Measurements from ENCODE around the gene TMEM161B.
"Not testable (repeated sequence)": the region's sequence is repeated elsewhere in the genome, so short reads cannot be mapped to it uniquely, and the experiment has no call there.

TMEM161B gene

GRCh38 chr5:88268385-88269184 lies at the start of gene TMEM161B:
Gene TMEM161B, minus strand, starts transcription at chr5:88268845. Its CDS starts 122 bp downstream, at chr5:88268723.
- peak; percentile 45 to 87 for DNase-seq

- no peak for DNase-seq
Observed at GRCh38 chr5:88304356-88304755, 35.7 kb upstream of the TMEM161B start.

- DNase-seq = no peak
Observed at GRCh38 chr5:88298425-88298824, 29.8 kb upstream of the TMEM161B start.

GRCh38 chr5:88290801-88291200 lies 22.2 kb upstream of the TMEM161B start:
- no peak for DNase-seq

- no peak for DNase-seq
Observed at GRCh38 chr5:88288528-88289197, 20.0 kb upstream of the TMEM161B start.

GRCh38 chr5:88287846-88288527 lies 19.3 kb upstream of the TMEM161B start:
- no peak for DNase-seq

GRCh38 chr5:88287302-88287701 lies 18.7 kb upstream of the TMEM161B start:
- no peak for DNase-seq

- no peak for DNase-seq
Observed at GRCh38 chr5:88283690-88284089, 15.0 kb upstream of the TMEM161B start.

GRCh38 chr5:88281322-88281721 lies 12.7 kb upstream of the TMEM161B start:
- DNase-seq = no peak

- DNase-seq = no peak
Observed at GRCh38 chr5:88279584-88279983, 10.9 kb upstream of the TMEM161B start.

- DNase-seq = no peak
Observed at GRCh38 chr5:88276378-88276777, 7.7 kb upstream of the TMEM161B start.

- no peak for DNase-seq
Observed at GRCh38 chr5:88275581-88275980, 6.9 kb upstream of the TMEM161B start.

GRCh38 chr5:88269222-88269771 lies 652 bp upstream of the TMEM161B start:
- DNase-seq = no peak

- not testable (repeated sequence) for DNase-seq
Observed at GRCh38 chr5:88264565-88264964, 4.1 kb downstream of the TMEM161B start.

- DNase-seq = no peak
Observed at GRCh38 chr5:88263349-88263748, 5.3 kb downstream of the TMEM161B start.

- DNase-seq = no peak
Observed at GRCh38 chr5:88262116-88262515, 6.5 kb downstream of the TMEM161B start.

- DNase-seq = no peak
Observed at GRCh38 chr5:88258636-88259035, 10.0 kb downstream of the TMEM161B start.

- no peak for DNase-seq
Observed at GRCh38 chr5:88256872-88257271, 11.8 kb downstream of the TMEM161B start.

- no peak for DNase-seq
Observed at GRCh38 chr5:88256037-88256436, 12.6 kb downstream of the TMEM161B start.

- no peak for DNase-seq
Observed at GRCh38 chr5:88254320-88254719, 14.3 kb downstream of the TMEM161B start.

- DNase-seq = no peak
Observed at GRCh38 chr5:88251048-88251711, 17.5 kb downstream of the TMEM161B start.

GRCh38 chr5:88250010-88250409 lies 18.6 kb downstream of the TMEM161B start:
- DNase-seq = no peak

Data from bone marrow (tissue), 2 donors.